ENCODE results near the gene NAALADL1.

The NAALADL1 gene

GRCh38 chr11:65078151-65078550, 19.8 kb upstream of the NAALADL1 start:
- peak; percentile 90 for ATAC-seq
- TF ChIP-seq ZC3H10 (CRISPR knock-in tag; IDR thresholded peaks at IDR 0.05), result no peak
- TF ChIP-seq ARNTL (CRISPR knock-in tag; IDR thresholded peaks at IDR 0.05; ENCODE audit: borderline replicate concordance, low read depth), result no peak
- no peak for TF ChIP-seq CREB5 (CRISPR knock-in tag; IDR thresholded peaks at IDR 0.05; ENCODE audit: low read depth)
- TF ChIP-seq CSDC2 (CRISPR knock-in tag; IDR thresholded peaks at IDR 0.05), result no peak
- TF ChIP-seq ISL1 (CRISPR knock-in tag; IDR thresholded peaks at IDR 0.05), result no peak
- no peak for TF ChIP-seq PATZ1 (CRISPR knock-in tag; IDR thresholded peaks at IDR 0.05; ENCODE audit: borderline replicate concordance)
- TF ChIP-seq GLIS3 (CRISPR knock-in tag; IDR thresholded peaks at IDR 0.05), result no peak
- no peak for TF ChIP-seq ZNF70 (CRISPR knock-in tag; IDR thresholded peaks at IDR 0.05)
- TF ChIP-seq ZNF565 (CRISPR knock-in tag; conservative IDR thresholded peaks at IDR 0.05; ENCODE audit: low read depth), result no peak
- no peak for TF ChIP-seq POU6F1 (CRISPR knock-in tag; IDR thresholded peaks at IDR 0.05; ENCODE audit: borderline replicate concordance, low read depth)
- TF ChIP-seq OSR1 (CRISPR knock-in tag; IDR thresholded peaks at IDR 0.05), result no peak
- no peak for TF ChIP-seq ZFP3 (CRISPR knock-in tag; IDR thresholded peaks at IDR 0.05)
- no peak for TF ChIP-seq CSRNP3 (CRISPR knock-in tag; IDR thresholded peaks at IDR 0.05)
- TF ChIP-seq PPARA (CRISPR knock-in tag; IDR thresholded peaks at IDR 0.05; ENCODE audit: borderline replicate concordance), result no peak

- TF ChIP-seq TCF4 (CRISPR knock-in tag; IDR thresholded peaks at IDR 0.05; ENCODE audit: borderline replicate concordance), result no peak
- TF ChIP-seq CREB5 (CRISPR knock-in tag; IDR thresholded peaks at IDR 0.05; ENCODE audit: low read depth), result no peak
- no peak for TF ChIP-seq TSHZ2 (CRISPR knock-in tag; IDR thresholded peaks at IDR 0.05)
- no peak for TF ChIP-seq ZNF565 (CRISPR knock-in tag; conservative IDR thresholded peaks at IDR 0.05; ENCODE audit: low read depth)
- TF ChIP-seq ZNF70 (CRISPR knock-in tag; IDR thresholded peaks at IDR 0.05), result no peak
- no peak; the same call in 2 of the 3 replicates for ATAC-seq
These were observed 19.1 kb upstream of the NAALADL1 start for GRCh38 chr11:65077451-65077850.

GRCh38 chr11:65072631-65072966, 14.2 kb upstream of the NAALADL1 start:
- no peak for ATAC-seq
- TF ChIP-seq ISL1 (CRISPR knock-in tag; IDR thresholded peaks at IDR 0.05), result no peak
- no peak for TF ChIP-seq ZNF565 (CRISPR knock-in tag; conservative IDR thresholded peaks at IDR 0.05; ENCODE audit: low read depth)
- no peak for TF ChIP-seq TCF4 (CRISPR knock-in tag; IDR thresholded peaks at IDR 0.05; ENCODE audit: borderline replicate concordance)
- no peak for TF ChIP-seq SNAI2 (CRISPR knock-in tag; IDR thresholded peaks at IDR 0.05)
- TF ChIP-seq CREB5 (CRISPR knock-in tag; IDR thresholded peaks at IDR 0.05; ENCODE audit: low read depth), result no peak
- no peak for TF ChIP-seq ESRRG (CRISPR knock-in tag; IDR thresholded peaks at IDR 0.05)
- no peak for TF ChIP-seq PPARA (CRISPR knock-in tag; IDR thresholded peaks at IDR 0.05; ENCODE audit: borderline replicate concordance)
